ENCODE measurements around the gene MKKS.
"Not testable (repeated sequence)": the region's sequence is repeated elsewhere in the genome, so short reads cannot be mapped to it uniquely, and the experiment has no call there.

Gene MKKS

DNA sequence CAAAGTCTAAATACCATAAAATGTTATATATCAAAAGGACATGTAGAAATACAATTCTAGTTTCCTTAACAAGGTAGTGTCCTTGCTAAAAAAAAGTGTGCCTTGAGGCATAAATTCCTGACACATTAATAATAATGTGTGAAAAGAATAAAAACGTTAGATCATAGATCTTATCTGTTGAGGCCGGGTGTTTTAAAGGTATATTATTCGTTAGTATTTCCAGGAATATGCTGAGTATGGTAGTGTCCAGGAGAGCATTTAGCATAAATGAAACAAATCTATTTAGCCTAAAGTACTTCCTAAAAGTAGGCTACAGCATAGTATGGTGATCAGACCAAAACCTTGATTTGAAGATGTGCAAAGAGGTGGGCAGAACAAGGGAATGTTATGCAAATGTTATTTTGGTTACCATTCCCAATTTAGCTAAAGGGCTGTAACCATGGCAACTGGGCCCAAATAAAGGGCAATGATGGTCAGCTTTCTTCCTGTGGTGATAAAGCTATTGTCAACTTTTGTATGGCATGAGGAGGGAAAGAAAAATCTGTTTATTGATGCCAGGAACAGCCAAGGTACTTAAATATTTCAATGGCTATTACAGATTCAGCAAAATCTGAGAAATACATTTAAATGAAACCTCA lies 18.9 kb downstream of the MKKS start:
- DNase-seq (ENCODE audit: low read depth in 4 of 4, low spot score in 1 of 4), result no peak

DNA sequence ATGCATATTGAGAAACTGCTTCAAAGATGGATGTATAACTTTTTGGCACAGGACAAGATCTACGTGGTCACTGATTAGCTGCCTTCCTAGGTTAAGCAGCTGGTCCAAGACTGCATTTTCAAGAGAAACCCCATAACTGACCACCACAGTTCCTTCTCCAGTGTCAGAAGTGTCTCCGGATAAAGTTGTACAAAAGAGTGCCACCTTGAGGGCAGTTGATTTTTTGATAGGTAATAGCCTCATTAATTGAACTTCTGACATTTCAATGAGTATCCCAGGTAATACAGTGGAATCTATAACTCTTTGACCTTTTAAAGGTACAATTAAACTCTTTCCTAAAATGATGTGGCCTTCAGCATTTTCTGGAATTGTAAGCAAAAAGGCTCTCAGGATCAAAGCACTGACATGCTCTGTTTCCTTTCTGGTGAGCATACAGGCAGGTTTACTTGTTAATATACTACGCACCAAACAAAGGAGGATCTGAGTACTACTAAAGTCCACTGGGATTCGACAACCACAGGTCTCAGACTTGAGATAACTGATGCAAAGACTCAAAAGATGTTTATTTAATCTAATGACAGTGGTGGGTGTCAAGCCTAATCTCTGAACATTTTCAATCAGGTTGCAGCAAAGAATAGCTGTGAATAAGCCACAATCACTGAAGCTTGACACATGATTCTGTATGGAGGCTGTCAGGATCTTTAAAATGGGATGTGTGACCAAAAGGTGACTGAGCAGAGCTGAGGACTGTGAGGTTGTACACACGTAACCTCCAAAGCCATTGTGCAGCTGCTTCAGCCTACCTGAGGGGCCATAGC lies 21.2 kb downstream of the MKKS start:
- no peak for DNase-seq (ENCODE audit: low read depth in 4 of 4, low spot score in 1 of 4)

GRCh38 chr20:10411673-10412072 lies 22.3 kb downstream of the MKKS start:
- no peak for DNase-seq (ENCODE audit: low read depth in 4 of 4, low spot score in 1 of 4)

GRCh38 chr20:10408108-10408813 lies 25.8 kb downstream of the MKKS start:
- DNase-seq (ENCODE audit: low read depth in 4 of 4, low spot score in 1 of 4), result no peak

GRCh38 chr20:10404959-10405530 lies 29.0 kb downstream of the MKKS start:
- no peak for DNase-seq (ENCODE audit: low read depth in 4 of 4, low spot score in 1 of 4)

GRCh38 chr20:10404023-10404628 lies 29.9 kb downstream of the MKKS start:
- DNase-seq (ENCODE audit: low read depth in 4 of 4, low spot score in 1 of 4), result no peak

DNA sequence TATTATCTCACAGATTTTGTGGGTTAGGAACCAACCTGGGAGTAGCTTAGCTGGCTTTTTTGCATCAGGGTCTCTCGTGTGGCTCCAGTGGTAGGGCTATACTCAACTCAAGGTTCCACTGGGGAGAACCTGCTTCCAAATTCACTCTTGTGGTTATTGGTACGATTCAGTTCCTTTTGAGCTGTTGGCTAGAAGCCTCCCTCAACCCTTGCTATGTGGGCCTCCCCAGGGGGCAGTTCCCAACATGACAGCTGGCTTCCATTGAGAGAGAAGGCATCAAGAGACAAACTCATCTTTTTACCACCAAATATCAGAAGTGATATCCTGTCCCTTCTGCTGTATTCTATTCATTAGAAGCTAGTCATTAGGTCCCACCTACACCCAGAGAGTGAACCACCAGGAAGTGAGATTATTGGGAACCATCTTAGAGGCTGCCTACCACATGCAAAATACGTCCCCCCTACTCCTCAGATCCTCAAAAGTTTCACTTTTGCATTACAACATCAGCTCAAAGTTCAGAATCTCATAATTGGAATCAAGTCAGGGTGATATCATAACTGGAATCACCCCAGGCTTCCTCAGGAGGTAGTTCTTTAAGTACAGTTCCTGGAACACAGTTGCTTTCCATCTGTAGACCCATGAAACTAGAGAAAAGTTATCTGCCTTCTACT lies 30.9 kb downstream of the MKKS start:
- no peak for DNase-seq (ENCODE audit: low read depth in 4 of 4, low spot score in 1 of 4)

DNA sequence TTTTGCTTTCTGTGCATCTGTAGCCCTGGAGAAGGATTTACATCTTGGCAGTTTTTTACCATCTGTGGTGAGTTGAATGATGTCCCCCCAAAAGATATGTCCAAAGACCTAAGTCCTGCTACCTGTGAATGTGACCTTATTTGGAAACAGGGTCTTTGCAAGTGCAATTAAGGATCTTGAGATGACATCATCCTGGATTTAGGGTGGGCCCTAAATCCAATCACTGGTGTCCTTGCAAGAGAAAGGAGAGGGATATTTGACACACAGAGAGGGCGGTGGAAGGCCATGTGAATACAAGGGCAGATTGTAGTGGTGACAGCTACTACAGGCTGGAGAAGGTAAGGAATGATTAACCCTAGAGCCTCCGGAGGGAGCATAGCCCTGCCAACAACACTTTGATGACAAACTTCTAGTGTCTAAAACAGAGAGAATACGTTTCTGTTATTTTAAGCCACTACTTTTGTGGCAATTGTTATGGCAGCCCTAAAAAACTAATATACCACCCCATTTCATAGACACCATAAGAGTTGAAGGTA lies 35.1 kb downstream of the MKKS start:
- DNase-seq (ENCODE audit: low read depth in 4 of 4, low spot score in 1 of 4), result no peak

GRCh38 chr20:10394752-10395151 lies 39.3 kb downstream of the MKKS start:
- not testable (repeated sequence) for DNase-seq (ENCODE audit: low read depth in 4 of 4, low spot score in 1 of 4)

- no peak for DNase-seq (ENCODE audit: low read depth in 4 of 4, low spot score in 1 of 4)
These were observed 43.3 kb downstream of the MKKS start for GRCh38 chr20:10390709-10391108.

DNA sequence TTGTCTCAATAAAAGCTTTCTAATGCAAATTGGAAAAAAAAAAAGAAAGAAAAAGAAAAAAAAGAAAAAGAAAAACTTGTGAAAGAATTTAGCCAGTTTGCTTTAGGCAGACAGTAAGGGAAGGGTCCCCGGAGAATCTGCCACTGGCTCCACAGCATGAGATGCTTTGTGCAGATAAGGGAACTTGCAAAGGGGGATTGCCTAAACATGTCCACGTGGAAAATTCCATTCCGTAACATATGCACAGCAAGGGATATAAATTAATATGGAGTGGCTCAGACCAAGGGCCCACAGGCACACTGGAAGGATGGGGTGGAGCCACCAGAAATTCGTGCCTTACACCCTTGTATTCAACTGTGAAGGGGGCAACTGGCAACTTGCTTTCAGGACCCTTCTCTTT lies 45.4 kb downstream of the MKKS start:
- no peak for DNase-seq (ENCODE audit: low read depth in 4 of 4, low spot score in 1 of 4)

DNA sequence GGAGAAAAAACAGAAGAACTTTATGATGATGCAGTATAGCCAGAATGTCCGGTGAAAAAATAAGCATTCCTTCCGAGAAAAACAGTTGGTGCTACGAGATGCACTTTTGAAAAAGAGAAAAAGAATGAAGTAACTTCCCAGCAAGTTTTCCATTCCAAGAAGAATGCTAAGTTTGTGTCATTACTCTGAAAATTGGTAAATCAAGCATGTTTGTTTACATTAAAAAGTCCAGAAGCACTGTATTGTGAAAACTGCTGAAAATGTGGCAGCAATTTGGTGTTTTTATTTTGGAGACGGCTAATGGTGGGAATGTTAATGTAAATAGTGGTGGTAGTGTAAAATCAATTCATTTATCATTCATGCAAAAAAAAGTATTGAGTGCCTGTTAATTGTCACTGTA lies 46.3 kb downstream of the MKKS start:
- DNase-seq (ENCODE audit: low read depth in 4 of 4, low spot score in 1 of 4), result no peak

GRCh38 chr20:10385850-10386544 lies 48.0 kb downstream of the MKKS start:
- DNase-seq (ENCODE audit: low read depth in 4 of 4, low spot score in 1 of 4), result no peak

DNA sequence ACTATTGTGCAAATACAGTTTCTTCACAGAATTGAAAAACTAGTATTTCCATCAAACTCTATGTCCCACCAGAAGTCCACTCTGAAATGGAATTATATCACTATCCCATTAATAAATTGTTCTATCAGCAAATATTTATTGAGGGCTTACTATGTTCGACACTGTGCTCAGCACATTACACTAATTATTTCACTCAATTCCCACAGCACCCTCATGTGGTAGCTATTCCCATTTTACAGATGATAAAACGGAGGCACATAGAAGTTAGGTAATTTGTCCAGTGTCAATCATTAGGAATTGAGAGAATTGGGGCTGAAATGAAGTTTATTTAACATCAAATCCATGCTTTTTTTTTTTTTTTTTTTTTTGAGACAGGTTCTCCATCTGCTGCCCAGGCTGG lies 52.5 kb downstream of the MKKS start:
- DNase-seq (ENCODE audit: low read depth in 4 of 4, low spot score in 1 of 4), result no peak

- DNase-seq (ENCODE audit: low read depth in 4 of 4, low spot score in 1 of 4), result no peak
These were observed 54.3 kb downstream of the MKKS start for GRCh38 chr20:10379761-10380160.

GRCh38 chr20:10376270-10377075 lies 57.5 kb downstream of the MKKS start:
- no peak for DNase-seq (ENCODE audit: low read depth in 4 of 4, low spot score in 1 of 4)

DNA sequence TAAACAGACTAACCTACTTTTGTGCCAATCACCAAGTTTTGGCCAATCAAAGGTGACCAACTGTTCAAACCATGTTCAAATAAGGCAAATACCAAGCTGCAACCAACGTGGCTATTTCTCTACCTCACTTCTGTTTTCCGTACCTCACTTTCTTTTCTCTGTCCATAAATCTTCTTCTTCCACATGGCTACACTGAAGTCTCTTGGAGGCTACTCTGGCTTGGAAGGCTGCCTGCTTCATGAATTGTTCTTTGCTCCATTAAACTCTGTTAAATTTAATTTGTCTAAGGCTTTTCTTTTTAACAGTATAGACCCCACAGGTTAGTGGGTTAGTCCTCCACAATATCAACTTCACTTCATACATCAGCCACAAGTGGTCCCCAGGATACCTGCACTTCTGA lies 58.8 kb downstream of the MKKS start:
- DNase-seq (ENCODE audit: low read depth in 4 of 4, low spot score in 1 of 4), result no peak

DNA sequence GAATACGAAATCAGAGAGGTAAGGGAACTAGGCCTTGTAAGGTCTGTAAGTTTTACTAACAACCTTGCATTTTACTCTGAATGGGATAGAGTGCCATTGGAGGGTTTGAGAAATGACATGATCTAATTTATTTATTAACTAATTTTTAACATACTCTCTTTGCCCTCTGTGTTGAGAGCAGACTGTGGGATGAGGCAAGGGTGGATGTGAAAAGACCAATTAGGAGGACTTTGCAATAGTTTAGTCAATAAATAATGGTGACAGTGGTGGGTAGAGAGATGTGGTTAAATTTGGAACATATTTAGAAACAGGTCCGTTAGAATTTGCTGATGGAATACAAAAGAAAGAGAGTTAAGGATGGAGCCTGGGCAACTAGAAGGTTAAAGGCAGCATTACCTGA lies 60.0 kb downstream of the MKKS start:
- DNase-seq (ENCODE audit: low read depth in 4 of 4, low spot score in 1 of 4), result no peak

DNA sequence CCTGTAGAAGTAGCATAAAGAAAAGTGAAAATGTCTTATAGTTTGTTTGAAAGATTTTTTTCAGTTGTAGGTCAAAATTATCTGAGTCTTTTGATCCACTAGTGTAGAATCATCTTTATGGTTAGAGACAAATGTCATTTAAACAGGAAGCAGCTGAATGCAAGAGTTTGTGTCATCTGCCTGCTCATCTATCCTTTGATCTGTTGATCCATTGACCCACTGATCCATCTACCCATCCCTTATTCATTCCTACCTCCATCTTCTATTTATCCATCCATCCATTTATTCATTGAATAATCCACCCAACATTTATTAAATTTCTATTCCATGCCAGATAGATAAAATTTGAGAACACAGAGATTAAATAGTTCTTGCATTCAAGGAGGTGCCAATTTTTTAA lies 62.6 kb downstream of the MKKS start:
- DNase-seq (ENCODE audit: low read depth in 4 of 4, low spot score in 1 of 4), result no peak

Measured in stimulated activated CD4-positive, alpha-beta T cell treated with anti-CD3 and anti-CD28 coated beads, Interleukin-1b, Interleukin-23, amount 100 ng/mL, for 24 hours (primary cell).